Measurements from ENCODE around the gene TBX4.
A peak's percentile ranks its signal among the peaks of the same experiment; 100 is the strongest.

Gene TBX4

GRCh38 chr17:61467416-61468262, 15.4 kb downstream of the TBX4 start:
- peak; percentile 87 for DNase-seq

GRCh38 chr17:61468263-61468907, 16.2 kb downstream of the TBX4 start:
- DNase-seq: no peak

GRCh38 chr17:61469474-61469873, 17.3 kb downstream of the TBX4 start:
- DNase-seq: no peak

GRCh38 chr17:61469949-61470348, 17.7 kb downstream of the TBX4 start:
- no peak for DNase-seq

GRCh38 chr17:61470530-61471136, 18.4 kb downstream of the TBX4 start:
- DNase-seq: no peak

DNA sequence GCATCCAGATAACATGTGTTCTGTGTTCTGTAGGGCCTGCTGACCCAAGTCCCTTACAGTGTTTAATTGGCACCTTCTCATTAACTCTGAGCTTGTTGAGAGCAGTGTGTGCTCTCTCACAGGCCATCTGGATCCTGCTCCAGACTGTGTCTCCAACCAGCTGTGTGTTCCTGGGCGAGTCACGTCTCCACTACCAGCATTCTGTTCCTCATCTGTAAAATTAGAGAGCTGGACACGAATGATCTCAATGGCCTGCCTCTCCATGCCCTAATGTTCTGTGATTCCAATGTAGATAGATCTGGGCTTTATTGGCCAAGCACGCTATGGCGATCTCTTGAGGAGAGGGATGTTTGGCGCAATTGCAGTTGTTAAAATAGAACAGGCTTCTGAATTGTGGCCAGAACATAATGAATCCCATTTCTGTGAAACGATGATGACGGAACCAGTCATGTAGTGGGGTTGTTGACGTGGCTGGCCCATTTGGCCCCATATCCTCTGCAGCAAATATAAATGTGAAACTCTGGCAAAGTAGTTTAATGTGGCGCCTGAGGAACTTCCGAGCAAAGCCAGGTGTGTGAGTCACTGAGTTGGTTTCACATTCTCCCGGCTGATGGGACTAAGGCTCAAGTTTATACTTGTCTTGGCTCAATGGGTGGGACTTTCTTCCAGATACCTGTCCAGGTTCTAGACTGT, 22.2 kb downstream of the TBX4 start:
- peak; percentile 53 for DNase-seq

GRCh38 chr17:61474934-61475333, 22.7 kb downstream of the TBX4 start:
- no peak for DNase-seq

GRCh38 chr17:61475726-61476125, 23.5 kb downstream of the TBX4 start:
- peak; percentile 57 for DNase-seq

DNA sequence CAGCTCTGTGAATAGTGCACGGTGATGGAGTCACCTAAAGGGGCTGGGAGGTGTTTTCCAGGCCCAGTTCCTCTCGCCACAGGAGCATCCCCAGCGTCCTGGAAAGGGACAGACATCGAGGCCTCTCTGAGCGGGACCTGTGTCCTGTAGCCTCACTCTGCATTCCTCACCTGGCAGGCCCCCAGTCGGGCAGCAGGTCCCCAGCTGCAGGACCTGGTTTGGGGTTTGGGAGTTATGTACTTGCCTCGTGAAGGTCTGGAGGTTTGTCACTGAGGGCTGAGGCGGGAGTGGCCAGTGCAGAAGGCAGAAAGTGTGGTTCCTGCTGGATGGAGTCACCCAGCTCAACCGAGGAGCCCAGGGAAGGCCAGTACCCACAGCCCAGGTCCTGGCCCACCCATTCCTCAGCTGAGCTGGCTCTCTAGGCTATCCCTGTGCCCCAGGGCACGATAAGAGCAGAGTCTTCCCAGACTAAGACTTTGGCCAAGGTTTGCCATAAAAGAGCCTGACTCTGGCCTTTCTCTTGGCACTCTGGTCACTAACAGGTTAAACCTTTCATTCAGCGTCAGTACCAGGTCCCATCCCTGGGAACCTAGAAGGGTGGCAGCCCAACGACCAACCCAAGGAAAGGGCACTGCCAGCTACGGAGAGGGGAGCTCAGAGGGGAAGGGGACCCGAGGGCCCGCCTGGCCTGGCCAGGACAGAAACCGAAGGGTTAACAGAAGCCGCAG, 24.4 kb downstream of the TBX4 start:
- DNase-seq: peak; percentile 52

DNA sequence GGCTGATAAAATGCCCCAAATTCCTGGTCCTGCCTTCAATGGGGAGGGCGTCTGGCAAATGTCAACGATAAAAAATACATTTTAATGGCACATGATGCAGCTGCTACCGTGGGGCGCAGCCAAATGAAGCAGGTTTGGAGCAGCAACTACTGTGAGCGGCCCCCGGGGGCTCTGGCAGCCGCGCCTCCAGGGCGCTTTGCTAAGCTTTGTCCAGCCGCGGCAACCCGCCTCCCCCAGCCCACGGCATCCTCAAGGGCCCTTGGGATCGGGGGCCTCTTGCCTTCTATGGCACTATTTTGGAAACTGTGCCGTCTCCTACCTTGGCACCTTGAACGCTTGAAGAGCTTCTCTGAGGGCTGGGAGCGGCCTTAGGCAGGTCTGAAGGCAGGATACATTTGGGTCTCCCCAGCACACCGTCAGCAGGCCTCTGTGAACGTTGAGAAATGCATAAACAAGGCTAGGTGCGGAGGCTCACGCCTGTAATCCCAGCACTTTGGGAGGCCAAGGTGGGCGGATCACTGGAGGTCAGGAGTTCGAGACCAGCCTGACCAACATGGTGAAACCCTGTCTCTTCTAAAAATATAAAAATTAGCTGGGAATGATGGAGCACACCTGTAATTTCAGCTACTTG, 25.1 kb downstream of the TBX4 start:
- DNase-seq: peak; percentile 63

GRCh38 chr17:61478026-61478789, 26.0 kb downstream of the TBX4 start:
- DNase-seq: peak; percentile 43

GRCh38 chr17:61478790-61479492, 26.7 kb downstream of the TBX4 start:
- peak; percentile 57 for DNase-seq

- peak; percentile 57 for DNase-seq
Measured at GRCh38 chr17:61479493-61480413, 27.5 kb downstream of the TBX4 start.

DNA sequence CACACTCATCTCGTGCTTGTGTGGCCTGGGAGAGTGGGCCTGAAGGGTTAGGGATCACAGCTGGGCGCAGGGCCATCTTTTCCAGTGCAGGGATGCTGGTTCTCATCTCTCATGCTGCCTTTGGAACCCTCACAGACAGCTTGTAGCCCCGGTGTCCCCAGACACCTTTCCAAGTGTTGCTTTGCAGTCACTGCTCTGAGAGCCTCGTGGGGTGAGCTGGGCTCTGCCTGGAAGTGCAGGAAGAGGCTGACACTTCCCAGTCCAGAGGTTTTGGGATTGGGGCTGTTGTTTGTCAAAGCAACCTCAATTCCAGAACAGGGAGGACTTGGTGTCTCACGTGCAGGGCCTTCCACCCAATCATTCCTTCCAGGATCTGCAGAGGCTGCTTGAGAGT, 28.2 kb downstream of the TBX4 start:
- DNase-seq: peak; percentile 49

DNA sequence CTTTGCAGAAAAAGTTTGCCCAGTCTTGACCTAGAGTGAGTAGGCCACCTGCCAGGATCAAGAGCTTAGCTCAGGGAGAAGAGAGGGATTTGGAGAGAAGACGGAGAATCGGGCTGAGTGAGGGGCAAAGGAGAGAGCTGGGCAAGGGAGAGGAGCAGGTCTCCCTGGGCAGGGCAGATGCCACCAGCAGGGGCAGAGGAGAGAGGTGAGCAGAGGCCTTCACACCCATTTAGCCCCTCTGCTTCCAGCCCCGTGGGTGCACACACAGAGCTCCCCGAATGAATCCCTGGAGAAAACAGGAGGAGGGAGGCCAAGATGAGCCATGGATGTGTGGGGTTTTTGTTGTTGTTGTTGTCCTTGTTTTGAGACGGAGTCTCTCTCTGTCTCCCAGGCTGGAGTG, 29.2 kb downstream of the TBX4 start:
- peak; percentile 43 for DNase-seq

DNA sequence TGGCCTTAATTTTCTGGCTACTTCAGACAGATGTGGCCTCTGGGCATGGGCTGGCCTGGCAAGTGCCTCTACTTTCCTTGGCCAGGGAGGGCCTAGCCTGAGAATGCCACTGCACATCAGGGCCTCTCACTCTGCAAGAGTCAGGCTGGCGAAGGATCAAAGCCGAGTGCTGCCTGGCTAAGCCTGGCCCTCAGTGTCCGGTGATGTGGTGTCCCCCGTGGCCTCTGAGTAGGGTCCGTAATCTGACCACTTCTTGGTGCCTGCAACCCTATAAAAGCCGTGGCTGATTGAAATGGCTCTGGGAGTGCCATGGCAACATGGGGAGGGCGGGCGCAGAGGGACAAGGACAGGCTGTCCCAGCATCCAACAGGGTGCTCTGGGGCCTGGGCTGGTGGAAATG, 30.2 kb downstream of the TBX4 start:
- DNase-seq: peak; percentile 55

- DNase-seq: no peak
Measured at GRCh38 chr17:61483778-61484116, 31.5 kb downstream of the TBX4 start.

GRCh38 chr17:61484174-61484573, 32.0 kb downstream of the TBX4 start:
- DNase-seq: no peak

DNA sequence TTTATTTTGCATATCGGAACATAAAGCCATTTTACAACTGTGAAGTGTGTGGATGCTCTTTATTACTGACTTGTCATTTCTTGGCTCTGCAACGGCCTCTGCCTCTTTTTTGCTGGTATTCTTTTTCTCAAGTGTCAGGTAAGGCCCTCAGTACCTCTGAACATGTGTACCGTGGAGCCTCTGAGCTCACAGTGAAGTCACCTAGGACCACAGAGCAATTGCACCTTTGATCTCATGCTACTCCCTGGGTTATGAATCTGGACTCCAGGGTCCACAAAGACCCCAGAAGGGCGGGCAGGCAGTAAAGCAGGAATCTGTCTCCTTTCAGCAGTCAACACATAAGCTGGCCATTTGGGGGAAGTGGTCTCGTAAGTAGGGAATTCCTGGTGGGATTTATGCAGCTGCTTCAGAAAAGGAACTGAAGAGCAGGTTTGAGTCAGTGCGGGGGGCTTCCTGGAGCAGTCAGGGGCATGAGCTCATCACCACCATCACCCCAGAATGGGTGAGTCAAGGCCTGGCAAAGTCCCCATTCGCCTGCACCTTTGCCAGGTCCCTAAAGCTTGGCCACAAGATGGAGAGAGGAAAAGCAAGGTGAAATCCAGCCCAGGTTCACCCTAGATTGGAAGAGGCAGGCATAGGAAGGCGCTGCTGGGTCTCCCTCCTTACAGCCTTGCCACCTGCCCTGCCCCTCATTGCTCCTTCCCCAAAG, 33.0 kb downstream of the TBX4 start:
- DNase-seq: peak; percentile 56

Measured in islet precursor cell (in vitro differentiated cells).